Inferior parietal cortex (tissue), 1 donor: ENCODE data around the gene DDB1.
"Not testable (repeated sequence)": the region's sequence is repeated elsewhere in the genome, so short reads cannot be mapped to it uniquely, and the experiment has no call there.

ENCODE experiments used
- DNase-seq: peaks from one replicate; pipeline ENCODE4 v3.0.0-alpha.2; 2016; ENCODE audit errors: extremely low spot score

DDB1 gene

GRCh38 chr11:61270354-61271076 lies 62.4 kb downstream of the DDB1 start:
- no peak for DNase-seq

GRCh38 chr11:61268588-61269250 lies 64.2 kb downstream of the DDB1 start:
- no peak for DNase-seq

GRCh38 chr11:61267437-61267841 lies 65.5 kb downstream of the DDB1 start:
- no peak for DNase-seq

- DNase-seq = no peak
Observed at GRCh38 chr11:61266602-61267001, 66.3 kb downstream of the DDB1 start.

GRCh38 chr11:61265357-61265756 lies 67.5 kb downstream of the DDB1 start:
- no peak for DNase-seq

- no peak for DNase-seq
Observed at GRCh38 chr11:61264795-61265194, 68.1 kb downstream of the DDB1 start.

- DNase-seq = no peak
Observed at GRCh38 chr11:61264371-61264770, 68.5 kb downstream of the DDB1 start.

- no peak for DNase-seq
Observed at GRCh38 chr11:61259363-61259762, 73.5 kb downstream of the DDB1 start.

GRCh38 chr11:61258546-61258945 lies 74.4 kb downstream of the DDB1 start:
- DNase-seq = no peak

GRCh38 chr11:61256710-61257482 lies 76.0 kb downstream of the DDB1 start:
- no peak for DNase-seq

GRCh38 chr11:61254403-61255025 lies 78.4 kb downstream of the DDB1 start:
- DNase-seq = peak; percentile 59

GRCh38 chr11:61252332-61252731 lies 80.6 kb downstream of the DDB1 start:
- DNase-seq = not testable (repeated sequence)

- DNase-seq = not testable (repeated sequence)
Observed at GRCh38 chr11:61250796-61251765, 81.8 kb downstream of the DDB1 start.
